HG02588 (cell line): ENCODE data around the gene ATP6V1F.

Source experiments
- ATAC-seq: cut with Tn5 transposase; IDR thresholded peaks from one replicate; pipeline ENCODE4 v1.9.1; 2021; ENCODE audit warnings: mild to moderate bottlenecking, moderate library complexity; ENCODE audit not compliant: unreplicated experiment

ATP6V1F gene

DNA sequence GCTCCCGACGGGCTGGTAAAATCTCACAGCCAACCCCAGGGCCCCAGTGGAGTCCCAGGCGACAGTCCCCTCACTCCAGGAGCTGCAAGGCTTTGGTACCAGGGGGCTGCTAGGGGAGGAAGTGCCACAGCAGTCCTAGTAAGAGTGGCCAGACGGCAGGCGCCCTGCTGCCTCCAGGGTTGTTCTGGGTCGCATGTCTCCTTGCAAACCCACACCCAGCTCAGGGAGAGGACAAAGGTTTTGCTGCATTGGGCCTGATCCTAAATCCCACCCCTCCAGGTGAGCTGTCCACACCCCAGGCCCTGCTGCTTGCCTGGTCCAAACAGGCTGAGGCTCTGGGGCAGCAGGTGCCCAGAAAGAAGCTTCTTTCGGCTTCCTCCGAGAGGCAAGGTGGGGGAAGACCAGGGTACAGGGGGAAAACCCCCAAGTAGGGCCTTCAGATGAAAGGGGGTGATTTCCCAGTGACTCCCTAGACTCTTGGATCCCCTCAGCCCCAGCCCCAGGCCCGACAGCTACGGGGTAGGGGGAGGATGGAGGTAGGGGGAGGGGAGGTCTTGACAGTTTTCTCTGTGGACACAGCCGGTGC is 52.0 kb downstream of the ATP6V1F start:
- ATAC-seq = no peak

DNA sequence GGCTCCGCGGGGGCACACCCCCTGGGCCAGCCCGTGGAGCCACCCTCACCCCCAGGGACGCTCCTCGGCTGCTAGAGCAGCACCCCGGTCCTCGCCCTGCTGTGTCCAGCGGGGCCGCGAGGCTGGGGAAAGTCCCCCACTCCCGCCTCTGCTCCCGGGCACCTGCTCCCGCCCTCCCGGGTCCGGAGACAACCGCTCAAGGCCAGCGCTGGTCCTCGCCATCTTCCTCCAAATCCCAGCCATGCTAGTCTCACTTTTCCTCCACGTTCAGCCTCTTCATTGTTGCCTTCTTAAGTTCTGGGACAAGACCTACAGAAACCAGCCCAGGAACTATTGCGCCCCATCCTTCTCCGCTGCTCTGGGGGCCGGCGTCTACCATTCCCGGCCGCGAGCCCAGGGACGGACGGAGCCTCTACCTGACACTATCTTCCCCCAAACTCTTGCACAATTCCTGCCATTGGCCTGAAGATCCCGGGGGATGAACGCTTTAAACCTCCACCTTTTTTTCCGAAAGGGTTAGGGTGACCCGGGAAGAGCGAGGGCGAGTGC is 52.7 kb downstream of the ATP6V1F start:
- ATAC-seq = no peak
